K562 (cell line): ENCODE measurements around the gene FYB1. TPM values are rescaled to one million over a fixed set of nuclear protein-coding genes. Genes with fewer than 3 reads are reported as not detected.

Experiments
- CBFB ChIP-seq: sonication (generic); formaldehyde crosslinking; IDR thresholded peaks from 2 replicates; pipeline ENCODE4 v1.4.0; 2020; ENCODE audit warnings: mild to moderate bottlenecking, missing genetic modification reagents
- FOXK2 ChIP-seq, 2 experiments: fragments of 450-650 bp; IDR thresholded peaks in 1 of 2; conservative IDR thresholded peaks in 1 of 2; 2 replicates each; pipeline ENCODE4 v1.6.1; 2016; ENCODE audit warnings: low read depth in 2 of 2, mild to moderate bottlenecking in 1 of 2
- MAFG ChIP-seq: fragments of 450-650 bp; conservative IDR thresholded peaks from 2 replicates; pipeline ENCODE4 v1.6.1; 2016; ENCODE audit warnings: missing genetic modification characterization, missing compliant biosample characterization
- MGA ChIP-seq: fragments of 450-650 bp; IDR thresholded peaks from 2 replicates; pipeline ENCODE4 v1.6.1; 2016; ENCODE audit warnings: mild to moderate bottlenecking, moderate library complexity
- NFE2L1 ChIP-seq: fragments of 450-650 bp; IDR thresholded peaks from 2 replicates; pipeline ENCODE4 v1.6.1; 2016; ENCODE audit warnings: missing genetic modification characterization, low read depth, mild to moderate bottlenecking, missing compliant biosample characterization, moderate library complexity, borderline replicate concordance
- PREB ChIP-seq: sonication (generic); formaldehyde crosslinking; IDR thresholded peaks from 2 replicates; pipeline ENCODE4 v1.8.1; 2023; ENCODE audit warnings: mild to moderate bottlenecking, missing genetic modification reagents
- SMARCE1 ChIP-seq: fragments of 450-650 bp; IDR thresholded peaks from 2 replicates; pipeline ENCODE4 v1.7.1; 2016; ENCODE audit warnings: mild to moderate bottlenecking
- STAG1 ChIP-seq: sonication (generic); formaldehyde crosslinking; IDR thresholded peaks from 2 replicates; pipeline ENCODE4 v1.5.0; 2020; ENCODE audit warnings: missing genetic modification reagents, borderline replicate concordance
- TSC22D4 ChIP-seq: fragments of 450-650 bp; IDR thresholded peaks from 2 replicates; pipeline ENCODE4 v1.6.1; 2016; ENCODE audit warnings: missing genetic modification characterization, missing biosample characterization, control low read depth
- ZNF41 ChIP-seq: fragments of 250-450 bp; sonication (Bioruptor Pico); conservative IDR thresholded peaks from 2 replicates; pipeline ENCODE4 v1.4.0; 2020; ENCODE audit warnings: mild to moderate bottlenecking
- ZNF57 ChIP-seq: fragments of 450-650 bp; formaldehyde crosslinking; IDR thresholded peaks from 2 replicates; pipeline ENCODE4 v1.4.0; 2020; ENCODE audit warnings: mild to moderate bottlenecking, moderate library complexity
- polyA plus RNA-seq, 8 experiments: library from polyadenylated mRNA; depleted of rRNA in 4 of 8; stranded (reverse) in 5 of 8; unstranded in 3 of 8; fragments of >200 nt; fragmentation: Nextera tagmentation in 2 of 8; fragmentation: Illumina TruSeq in 1 of 8; extraction: Ambion mirVana in 2 of 8; extraction: Trizol in 1 of 8; gene quantifications; 2 replicates each; pipeline versions ENCODE4 v1.2.1 to v1.2.3, GENCODE V29; 2011 to 2014; ENCODE audit warnings: inconsistent platforms in 1 of 8, missing spikeins in 1 of 8
- total RNA-seq, 7 experiments: library from RNA; depleted of rRNA in 6 of 7; stranded (reverse); fragments of >200 nt in 6 of 7; fragmentation: Illumina TruSeq in 2 of 7; extraction: Trizol in 2 of 7; gene quantifications; 2 replicates each; pipeline versions ENCODE4 v1.2.1 to v1.2.3, GENCODE V29; 2011 to 2021; ENCODE audit warnings: low replicate concordance in 1 of 7

The FYB1 gene
- total and polyA plus RNA-seq, 9 of the 15 experiments (the other 6 are each of a cell fraction or from before 2014, with no cell fraction given): 4.7 to 31.5 (median 9.7) TPM

- TF ChIP-seq CBFB (CRISPR knock-in tag) (no peak), MAFG (peak; percentile 85), ZNF57 (CRISPR knock-in tag) (no peak), PREB (CRISPR knock-in tag) (no peak), STAG1 (CRISPR knock-in tag) (no peak), SMARCE1 (peak; percentile 42; the same call in 1 of the 2 replicates), TSC22D4 (tag) (no peak), MGA (no peak), FOXK2 (conservative IDR thresholded peaks at IDR 0.05 in 1 of 2, IDR thresholded peaks at IDR 0.05 in 1 of 2; ENCODE audit: low read depth in 2 of 2) (0 out of 4 replicates have a peak, but pooled peaks of 1 of the 2 experiments have one; percentile 26), NFE2L1 (peak; percentile 59; the same call in 1 of the 2 replicates), ZNF41 (CRISPR knock-in tag) (peak; percentile 83; the same call in 1 of the 2 replicates)
Observed at GRCh38 chr5:39092581-39093351, 126.6 kb downstream of the FYB1 start (continued).
